Epithelial cell of proximal tubule (primary cell): ENCODE results near the gene P2RY14. TPM values are rescaled to one million over a fixed set of nuclear protein-coding genes. Genes with fewer than 3 reads are reported as not detected.

Experiments
- DNase-seq: peaks from one replicate; pipeline ENCODE4 v3.0.0-alpha.2; 2011; ENCODE audit warnings: low read depth
- H3K4me3 ChIP-seq: 2 replicates; pipeline ENCODE4 v1.5.1; 2011; ENCODE audit warnings: low read depth, mild to moderate bottlenecking, low read length
- total RNA-seq: library from RNA; depleted of rRNA; stranded (reverse); fragments of >200 nt; gene quantifications from 2 replicates; pipeline ENCODE4 v1.2.3, GENCODE V29; 2015
- TF ChIP-seq, protein P1 (sequence below): conservative IDR thresholded peaks from 2 replicates; pipeline ENCODE4 v1.5.1; 2012; ENCODE audit warnings: low read depth, mild to moderate bottlenecking, low read length

Gene P2RY14
- total RNA-seq, 1 donor from 2014 or later: not detected

DNA sequence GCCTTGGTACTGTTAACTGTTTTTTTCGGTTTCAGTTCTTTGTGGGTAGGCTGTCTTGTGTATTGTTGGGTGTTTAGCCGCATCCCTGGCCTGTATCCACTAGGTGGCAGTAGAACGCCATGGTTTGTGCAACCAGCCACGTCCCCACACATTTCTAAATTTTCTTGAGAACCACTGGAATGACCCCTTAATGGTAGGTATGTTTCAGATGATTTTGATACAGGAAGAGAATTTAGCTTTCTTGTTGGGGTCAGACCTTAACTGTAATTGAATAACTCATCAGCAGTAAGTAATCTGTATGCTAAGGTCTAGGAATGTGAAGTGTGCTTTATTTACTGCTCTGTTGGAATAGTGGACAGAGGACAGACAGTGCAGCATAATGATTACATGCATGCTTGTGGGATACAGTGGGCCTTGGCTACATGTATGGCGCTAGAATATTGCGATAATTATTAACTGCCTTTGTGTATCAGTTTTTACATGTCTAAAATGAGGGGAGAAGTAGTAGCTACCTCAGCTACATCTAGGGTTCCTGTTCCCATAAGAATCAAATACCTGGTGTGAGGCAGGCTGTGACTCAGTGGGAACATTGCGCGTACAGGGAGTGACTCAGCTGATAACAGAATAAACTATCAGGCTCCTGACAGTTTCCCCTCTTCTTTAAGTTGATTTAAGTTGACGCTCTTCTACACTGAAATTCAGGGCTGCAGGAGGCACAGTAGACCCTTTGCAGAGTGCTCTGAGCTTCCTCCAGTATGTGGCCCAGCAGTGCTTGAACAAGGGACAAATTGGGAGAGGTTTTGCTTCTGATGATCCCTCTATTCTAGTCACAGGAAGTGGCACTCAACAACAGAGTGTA is 50.3 kb downstream of the P2RY14 start:
- TF ChIP-seq, protein P1, sequence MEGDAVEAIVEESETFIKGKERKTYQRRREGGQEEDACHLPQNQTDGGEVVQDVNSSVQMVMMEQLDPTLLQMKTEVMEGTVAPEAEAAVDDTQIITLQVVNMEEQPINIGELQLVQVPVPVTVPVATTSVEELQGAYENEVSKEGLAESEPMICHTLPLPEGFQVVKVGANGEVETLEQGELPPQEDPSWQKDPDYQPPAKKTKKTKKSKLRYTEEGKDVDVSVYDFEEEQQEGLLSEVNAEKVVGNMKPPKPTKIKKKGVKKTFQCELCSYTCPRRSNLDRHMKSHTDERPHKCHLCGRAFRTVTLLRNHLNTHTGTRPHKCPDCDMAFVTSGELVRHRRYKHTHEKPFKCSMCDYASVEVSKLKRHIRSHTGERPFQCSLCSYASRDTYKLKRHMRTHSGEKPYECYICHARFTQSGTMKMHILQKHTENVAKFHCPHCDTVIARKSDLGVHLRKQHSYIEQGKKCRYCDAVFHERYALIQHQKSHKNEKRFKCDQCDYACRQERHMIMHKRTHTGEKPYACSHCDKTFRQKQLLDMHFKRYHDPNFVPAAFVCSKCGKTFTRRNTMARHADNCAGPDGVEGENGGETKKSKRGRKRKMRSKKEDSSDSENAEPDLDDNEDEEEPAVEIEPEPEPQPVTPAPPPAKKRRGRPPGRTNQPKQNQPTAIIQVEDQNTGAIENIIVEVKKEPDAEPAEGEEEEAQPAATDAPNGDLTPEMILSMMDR: peak; percentile 98
- H3K4me3 ChIP-seq: no peak overlapping the region
- peak; percentile 38 for DNase-seq

DNA sequence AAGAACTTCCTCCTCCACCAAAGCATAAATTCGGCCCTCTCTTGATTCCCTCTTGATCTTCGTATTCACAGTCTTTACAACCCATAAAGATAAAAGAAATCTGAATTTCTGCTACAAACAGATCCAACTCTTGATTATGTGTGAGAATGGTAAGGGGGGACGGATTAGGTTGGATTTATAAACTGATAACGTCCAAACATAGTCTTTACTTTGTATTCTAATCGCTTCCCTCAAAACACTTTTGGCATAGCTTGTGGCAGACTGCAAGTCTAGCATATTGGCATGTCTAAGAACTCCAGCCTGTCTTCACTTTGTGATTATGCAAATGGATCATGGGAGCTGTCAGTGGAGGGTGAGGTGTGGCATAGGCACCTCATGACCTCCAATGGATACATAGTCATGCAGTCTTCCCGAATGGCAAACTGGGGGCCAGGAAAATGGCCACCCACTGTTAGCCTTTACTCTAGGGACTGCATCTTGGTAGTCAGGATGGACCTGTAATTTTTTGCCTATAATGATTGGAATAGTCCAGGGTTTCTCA is 51.0 kb downstream of the P2RY14 start:
- TF ChIP-seq, protein P1: no peak

DNA sequence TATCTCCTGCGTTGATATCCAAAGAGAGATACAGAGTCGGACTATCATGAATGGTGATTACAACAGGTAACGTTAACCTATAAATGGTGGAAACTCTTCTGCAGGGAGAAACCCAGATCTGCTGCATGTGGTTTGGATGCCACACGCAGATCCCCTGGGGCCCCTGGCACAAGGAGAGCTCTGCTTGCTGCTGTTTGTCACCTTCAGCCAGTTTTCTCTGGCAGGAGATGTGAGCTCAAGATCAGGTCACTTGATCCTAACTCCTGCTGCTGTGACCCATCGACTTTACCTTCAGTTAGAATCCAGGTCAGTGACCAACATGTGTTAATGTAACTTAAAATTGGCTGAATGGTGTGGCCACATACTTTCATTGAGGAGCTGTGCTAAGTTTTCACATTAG is 51.5 kb downstream of the P2RY14 start:
- no peak for DNase-seq

More for the DNA sequence above, 51.0 kb downstream of the P2RY14 start:
- no peak for DNase-seq
- no peak overlapping the region for H3K4me3 ChIP-seq

DNA sequence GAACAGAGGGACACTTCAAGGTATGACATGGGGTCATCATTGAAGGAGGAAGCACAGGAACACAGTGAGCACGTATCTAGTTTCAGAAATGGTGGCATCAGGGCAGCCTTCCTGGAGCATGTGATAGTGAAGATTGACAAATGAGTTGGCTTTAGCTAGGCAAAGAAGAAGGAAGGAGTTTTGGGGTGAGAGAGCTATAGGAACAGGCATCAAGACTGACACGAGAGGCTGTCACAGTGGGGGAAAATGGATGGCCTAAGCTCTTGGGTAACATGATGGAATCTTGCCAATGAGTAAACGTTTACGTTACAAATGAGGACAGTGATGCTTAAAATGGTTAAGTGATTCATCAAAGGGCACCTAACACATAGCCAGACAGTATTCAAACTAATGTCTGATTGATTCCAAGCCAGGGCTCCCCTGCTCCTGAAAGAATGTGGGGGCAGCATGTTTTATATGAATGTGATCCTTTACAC is 52.2 kb downstream of the P2RY14 start:
- no peak overlapping the region for H3K4me3 ChIP-seq
- DNase-seq: peak; percentile 69
- TF ChIP-seq, protein P1: no peak

More for the DNA sequence above, 51.5 kb downstream of the P2RY14 start:
- TF ChIP-seq, protein P1: no peak
- H3K4me3 ChIP-seq: no peak overlapping the region

DNA sequence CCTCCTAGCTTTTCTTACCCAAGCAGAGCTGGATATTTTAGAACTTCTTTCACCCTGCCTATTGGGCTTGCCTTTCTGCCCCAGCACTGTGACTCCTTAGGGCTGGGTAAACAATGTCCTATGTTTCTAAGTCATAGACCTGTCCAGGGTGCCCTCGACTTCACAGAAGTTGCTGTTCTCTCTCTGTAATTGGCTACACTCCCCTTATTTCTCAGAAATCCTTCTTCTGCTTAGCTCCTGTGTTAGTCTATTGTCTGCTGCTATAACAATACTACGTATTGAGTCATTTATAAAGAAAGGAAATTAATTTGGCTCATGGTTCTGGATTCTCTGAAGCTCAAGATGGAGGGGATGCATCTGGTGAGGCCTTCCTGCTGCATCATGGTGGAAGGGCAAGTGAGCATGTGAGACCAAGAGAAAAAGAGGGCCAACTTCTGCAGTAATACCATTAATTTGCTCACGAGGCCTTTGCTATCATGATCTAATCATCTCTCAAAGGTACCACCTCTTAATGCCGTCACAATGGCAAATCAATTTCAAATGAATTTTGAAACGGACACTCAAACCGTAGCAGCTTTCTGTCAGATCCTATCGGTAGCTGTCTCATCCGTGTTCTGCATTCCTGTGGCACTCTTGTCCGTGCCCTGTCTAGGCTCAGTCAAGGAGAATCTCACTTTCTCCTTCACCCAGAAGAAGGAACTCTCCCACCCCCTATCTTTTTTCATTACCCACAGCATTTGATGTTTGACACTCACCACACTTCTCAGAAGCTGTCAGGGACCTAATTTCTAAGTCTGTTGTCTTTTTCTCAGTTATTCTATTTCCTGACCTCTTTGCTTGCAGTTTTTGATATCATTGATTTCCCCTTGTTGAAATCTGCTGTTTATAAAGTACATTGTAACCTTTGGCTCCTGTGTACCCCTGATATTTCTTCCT is 53.0 kb downstream of the P2RY14 start:
- TF ChIP-seq, protein P1: no peak
- no peak for DNase-seq
- H3K4me3 ChIP-seq: no peak overlapping the region

DNA sequence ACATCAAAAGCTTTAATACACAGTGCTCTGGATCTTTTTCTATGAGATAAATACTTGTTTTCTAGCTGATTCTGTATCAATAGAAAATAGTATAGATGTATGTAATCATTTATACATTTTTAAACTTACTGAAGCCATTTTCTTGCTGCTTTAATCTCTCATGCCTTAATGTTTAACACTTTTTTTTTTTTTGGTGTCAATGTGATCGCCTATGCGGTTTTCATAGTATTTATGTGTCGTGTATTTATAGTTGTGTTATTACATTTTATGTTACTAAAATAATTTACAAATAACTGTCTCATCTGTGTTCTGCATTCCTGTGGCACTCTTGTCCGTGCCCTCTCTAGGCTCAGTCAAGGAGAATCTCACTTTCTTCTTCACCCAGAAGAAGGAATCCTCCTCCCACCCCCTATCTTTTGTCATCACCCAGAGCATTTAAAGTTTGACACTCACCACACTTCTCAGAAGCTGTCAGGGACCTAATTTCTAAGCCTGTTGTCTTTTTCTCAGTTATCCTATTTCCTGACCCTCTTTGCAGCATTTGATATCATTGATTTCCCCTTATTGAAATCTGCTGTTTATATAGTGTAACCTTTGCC is 54.0 kb downstream of the P2RY14 start:
- TF ChIP-seq, protein P1: no peak
- H3K4me3 ChIP-seq: no peak overlapping the region
- no peak for DNase-seq
